Body of pancreas (tissue), 4 donors: Measurements from ENCODE around the gene RAB3GAP2. TPM values are rescaled to one million over a fixed set of nuclear protein-coding genes. Genes with fewer than 3 reads are reported as not detected.

ENCODE experiments used
- ATAC-seq: fragments of 150-250 bp; one replicate; pipeline ENCODE4 v1.9.1; 2016
- DNase-seq, 4 donors: peaks; one replicate each; pipeline ENCODE4 v3.0.0-alpha.2; 2019
- H3K27ac ChIP-seq, 4 donors: fragments of 200-600 bp; sonication (generic); 1 replicate in 3 of 4; 2 replicates in 1 of 4; pipeline versions ENCODE4 v1.5.1 to v1.6.1; 2016 to 2019; ENCODE audit warnings: mild to moderate bottlenecking in 1 of 4, mixed read lengths in 1 of 4, moderate library complexity in 1 of 4
- H3K27me3 ChIP-seq, 2 donors: fragments of 200-600 bp; sonication (generic); one replicate each; pipeline ENCODE4 v1.6.0; 2016; ENCODE audit warnings: mild to moderate bottlenecking in 1 of 2
- H3K36me3 ChIP-seq, 2 donors: fragments of 200-600 bp; sonication (generic); replicated peaks in 1 of 2; 2 replicates each; pipeline ENCODE4 v1.5.1; 2016; ENCODE audit warnings: low read depth in 2 of 2; ENCODE audit not compliant: insufficient read depth in 1 of 2
- H3K4me1 ChIP-seq: fragments of 200-600 bp; sonication (generic); one replicate; pipeline ENCODE4 v1.6.0; 2016
- H3K4me3 ChIP-seq, 2 donors: fragments of 200-600 bp; sonication (generic); 1 replicate in 1 of 2; 2 replicates in 1 of 2; pipeline ENCODE4 v1.5.1; 2016 to 2019
- H3K9me3 ChIP-seq, 3 donors: fragments of 200-600 bp; sonication (generic); 1 replicate in 2 of 3; 2 replicates in 1 of 3; pipeline ENCODE4 v1.5.1; 2016
- CTCF ChIP-seq, 7 experiments: fragments of 450-650 bp in 4 of 7; fragments of 200-600 bp in 3 of 7; sonication (generic) in 3 of 7; IDR thresholded peaks; one replicate each; pipeline ENCODE4 v1.5.1; 2016 to 2019; ENCODE audit warnings: antibody characterized with exemption in 7 of 7
- POLR2A ChIP-seq, 3 donors: fragments of 450-650 bp; IDR thresholded peaks; one replicate each; pipeline ENCODE4 v1.6.1; 2016; ENCODE audit warnings: antibody characterized with exemption in 3 of 3, mild to moderate bottlenecking in 2 of 3
- WGBS, 2 donors: methylation state at CpG; one replicate each; pipeline ENCODE4 v1.1.5; 2017; 5-methylcytosine and 5-hydroxymethylcytosine counted together
- intact Hi-C: fragments of 100-400 bp; cut with DNase I; formaldehyde crosslinking; loops from one replicate; pipeline ENCODE4 v1.15.1; 2023
- total RNA-seq, 2 donors: library from RNA; depleted of rRNA; stranded (reverse); fragments of >200 nt; gene quantifications; one replicate each; pipeline ENCODE4 v1.1.0, GENCODE V29; 2016

Gene RAB3GAP2
- total RNA-seq, 2 donors from 2014 or later = 14.5 to 17.5 TPM

GRCh38 chr1:220137019-220137786 lies 135.1 kb downstream of the RAB3GAP2 start:
- DNase-seq = no peak
- Histone ChIP-seq H3K4me1 (no peaks in the 10 kb centered on the region), H3K9me3 (no peaks in the 10 kb centered on the region), H3K27me3 (no peaks in the 10 kb centered on the region), H3K27ac (no peak overlapping the region), H3K36me3 (peaks cover 0 to 17% of the 10 kb centered on the region in 2 donors), H3K4me3 (no peak overlapping the region)
- no peak for ATAC-seq
- 83 to 89% methylated on average over 9 of the region's 9 CpGs for WGBS, 2 donors
- intact Hi-C loops = no loop called here
- TF ChIP-seq POLR2A (IDR thresholded peaks at IDR 0.05) (no peak), CTCF (IDR thresholded peaks at IDR 0.05) (no peak)

DNA sequence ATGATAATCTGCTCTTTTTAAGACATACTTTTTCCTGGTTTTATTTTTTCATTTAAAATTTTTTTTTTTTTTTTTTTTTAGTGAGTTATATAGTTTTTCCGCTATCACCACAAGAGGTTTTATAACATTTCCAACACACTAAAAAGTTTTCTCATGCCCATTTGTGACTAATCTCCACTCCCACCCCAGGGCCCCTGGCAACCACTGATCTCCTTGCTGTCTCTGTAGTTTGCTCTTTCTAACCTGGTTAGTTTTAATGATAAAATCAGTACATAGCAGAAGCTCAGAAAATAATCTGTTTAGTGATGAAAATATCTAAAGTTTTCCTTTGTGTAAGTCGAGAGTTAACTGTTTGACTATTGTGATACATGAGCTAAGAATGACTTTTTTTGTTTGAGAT lies 136.5 kb downstream of the RAB3GAP2 start:
- 76 to 83% methylated on average over 2 of the region's 2 CpGs for WGBS, 2 donors
- intact Hi-C loops = no loop called here
- ATAC-seq (no peak), DNase-seq (no peak)
- Histone ChIP-seq H3K4me1 (no peaks in the 10 kb centered on the region), H3K36me3 (peaks cover 0 to 17% of the 10 kb centered on the region in 2 donors), H3K4me3 (no peak overlapping the region), H3K9me3 (no peaks in the 10 kb centered on the region), H3K27ac (no peak overlapping the region), H3K27me3 (no peaks in the 10 kb centered on the region)
- TF ChIP-seq CTCF (IDR thresholded peaks at IDR 0.05) (no peak), POLR2A (IDR thresholded peaks at IDR 0.05) (no peak)

DNA sequence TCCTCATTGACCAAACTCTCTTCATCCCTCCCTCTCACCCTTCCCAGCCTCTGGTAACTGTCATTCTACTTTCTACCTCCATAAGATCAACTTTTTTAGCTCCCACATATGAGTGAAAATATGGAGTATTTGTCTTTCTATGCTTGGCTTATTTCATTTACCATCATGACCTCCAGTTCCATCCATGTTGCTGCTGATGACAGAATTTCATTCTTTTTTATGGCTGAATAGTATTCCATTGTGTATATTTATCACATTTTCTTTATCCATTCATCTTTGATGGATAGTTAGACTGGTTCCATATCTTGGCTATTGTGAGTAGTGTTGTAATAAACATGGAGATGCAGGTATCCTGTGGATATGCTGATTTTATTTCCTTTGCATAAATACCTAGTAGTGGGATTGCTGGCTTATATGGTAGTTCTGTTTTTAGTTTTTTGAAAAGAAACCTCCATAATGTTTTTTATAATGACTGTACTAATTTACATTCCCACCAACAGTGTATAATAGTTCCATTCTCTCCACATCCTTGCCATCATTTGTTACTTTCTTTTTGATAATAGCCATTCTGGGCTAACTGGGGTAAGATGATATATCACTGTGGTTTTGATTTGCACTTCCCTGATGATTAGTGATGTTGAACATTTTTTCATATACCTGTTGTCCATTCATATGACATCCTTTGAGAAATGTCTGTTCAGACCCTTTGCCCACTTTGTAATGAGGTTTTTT lies 142.6 kb downstream of the RAB3GAP2 start:
- Histone ChIP-seq H3K9me3 (no peaks in the 10 kb centered on the region), H3K27me3 (no peaks in the 10 kb centered on the region), H3K4me3 (no peak overlapping the region), H3K4me1 (no peaks in the 10 kb centered on the region), H3K36me3 (peaks cover 0 to 13% of the 10 kb centered on the region in 2 donors), H3K27ac (no peak overlapping the region)
- intact Hi-C loops = no loop called here
- no peak for DNase-seq
- ATAC-seq = no peak
- TF ChIP-seq CTCF (IDR thresholded peaks at IDR 0.05) = no peak
- TF ChIP-seq POLR2A (IDR thresholded peaks at IDR 0.05) = no peak

DNA sequence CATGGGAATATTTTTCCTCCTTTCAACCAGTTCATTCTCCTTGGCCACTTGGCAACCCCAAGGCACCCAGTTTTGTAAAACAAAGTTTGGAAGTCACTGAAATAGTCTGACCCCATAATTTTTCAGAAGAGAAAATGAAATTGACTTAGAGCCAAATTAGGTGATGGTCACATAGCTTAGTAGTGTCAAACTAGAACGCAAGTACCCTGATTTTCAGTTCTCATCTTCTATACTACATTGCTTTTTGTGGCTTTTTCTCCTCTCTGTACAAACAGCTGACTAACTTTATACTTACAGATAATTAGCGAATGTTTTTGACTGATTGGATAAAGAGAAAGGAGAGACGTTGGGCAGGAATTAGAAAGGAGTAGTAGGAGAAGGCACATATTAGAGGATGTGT lies 145.2 kb downstream of the RAB3GAP2 start:
- H3K27me3 ChIP-seq = no peaks in the 10 kb centered on the region
- H3K36me3 ChIP-seq = peaks cover 0 to 13% of the 10 kb centered on the region in 2 donors
- no peaks in the 10 kb centered on the region for H3K4me1 ChIP-seq
- ATAC-seq (no peak), DNase-seq (no peak)
- no peaks in the 10 kb centered on the region for H3K9me3 ChIP-seq
- no peak for TF ChIP-seq POLR2A (IDR thresholded peaks at IDR 0.05)
- no peak for TF ChIP-seq CTCF (IDR thresholded peaks at IDR 0.05)
- H3K4me3 ChIP-seq = no peak overlapping the region
- WGBS, 2 donors = 87 to 91% methylated on average over 3 of the region's 3 CpGs
- H3K27ac ChIP-seq = no peak overlapping the region
- intact Hi-C loops = no loop called here
